Measurements from ENCODE around the gene NFASC.

Gene NFASC

GRCh38 chr1:205062319-205062718, 191.7 kb downstream of the NFASC start:
- Histone ChIP-seq H3K27me3 (ENCODE audit: control insufficient read depth, low read length) (no peaks in the 10 kb centered on the region), H3K9me3 (ENCODE audit: control insufficient read depth, insufficient read depth, low read length) (no peaks in the 10 kb centered on the region), H3K4me3 (ENCODE audit: low read length) (no peak overlapping the region), H3K79me2 (ENCODE audit: control insufficient read depth, low read length) (no peaks in the 10 kb centered on the region), H3K4me2 (ENCODE audit: low read length) (no peak overlapping the region), H3F3A (ENCODE audit: control insufficient read depth, insufficient read depth) (no peaks in the 10 kb centered on the region), H3K9me2 (replicated peaks; ENCODE audit: control insufficient read depth, low read length) (no peaks in the 10 kb centered on the region), H3K36me3 (ENCODE audit: control insufficient read depth, low read length) (no peaks in the 10 kb centered on the region), H4K20me1 (ENCODE audit: control insufficient read depth, insufficient read depth, low read depth, low read length) (no peaks in the 10 kb centered on the region), H3K27ac (ENCODE audit: low read depth, low read length) (no peak overlapping the region), H3K4me1 (ENCODE audit: control insufficient read depth, low read length) (no peaks in the 10 kb centered on the region)
- TF ChIP-seq CTCF (IDR thresholded peaks at IDR 0.05; ENCODE audit: low read depth, low read length, poor library complexity, severe bottlenecking): no peak
- no peak for TF ChIP-seq EZH2phosphoT487 (IDR thresholded peaks at IDR 0.05; ENCODE audit: borderline replicate concordance, low read length)

GRCh38 chr1:205062895-205063294, 192.2 kb downstream of the NFASC start:
- Histone ChIP-seq H3K9me2 (replicated peaks; ENCODE audit: control insufficient read depth, low read length) (no peaks in the 10 kb centered on the region), H3K9me3 (ENCODE audit: control insufficient read depth, insufficient read depth, low read length) (no peaks in the 10 kb centered on the region), H3K4me3 (ENCODE audit: low read length) (no peak overlapping the region), H4K20me1 (ENCODE audit: control insufficient read depth, insufficient read depth, low read depth, low read length) (no peaks in the 10 kb centered on the region), H3K27ac (ENCODE audit: low read depth, low read length) (no peak overlapping the region), H3K4me2 (ENCODE audit: low read length) (no peak overlapping the region), H3F3A (ENCODE audit: control insufficient read depth, insufficient read depth) (no peaks in the 10 kb centered on the region), H3K4me1 (ENCODE audit: control insufficient read depth, low read length) (no peaks in the 10 kb centered on the region), H3K27me3 (ENCODE audit: control insufficient read depth, low read length) (no peaks in the 10 kb centered on the region), H3K36me3 (ENCODE audit: control insufficient read depth, low read length) (no peaks in the 10 kb centered on the region), H3K79me2 (ENCODE audit: control insufficient read depth, low read length) (no peaks in the 10 kb centered on the region)
- TF ChIP-seq EZH2phosphoT487 (IDR thresholded peaks at IDR 0.05; ENCODE audit: borderline replicate concordance, low read length): no peak
- no peak for TF ChIP-seq CTCF (IDR thresholded peaks at IDR 0.05; ENCODE audit: low read depth, low read length, poor library complexity, severe bottlenecking)

GRCh38 chr1:205064301-205064700, 193.6 kb downstream of the NFASC start:
- H3F3A ChIP-seq (ENCODE audit: control insufficient read depth, insufficient read depth): no peaks in the 10 kb centered on the region
- no peaks in the 10 kb centered on the region for H3K27me3 ChIP-seq (ENCODE audit: control insufficient read depth, low read length)
- no peaks in the 10 kb centered on the region for H3K79me2 ChIP-seq (ENCODE audit: control insufficient read depth, low read length)
- TF ChIP-seq CTCF (IDR thresholded peaks at IDR 0.05; ENCODE audit: low read depth, low read length, poor library complexity, severe bottlenecking) (no peak), EZH2phosphoT487 (IDR thresholded peaks at IDR 0.05; ENCODE audit: borderline replicate concordance, low read length) (no peak)
- H3K4me1 ChIP-seq (ENCODE audit: control insufficient read depth, low read length): no peaks in the 10 kb centered on the region
- H3K4me2 ChIP-seq (ENCODE audit: low read length): no peak overlapping the region
- no peak overlapping the region for H3K4me3 ChIP-seq (ENCODE audit: low read length)
- H3K36me3 ChIP-seq (ENCODE audit: control insufficient read depth, low read length): no peaks in the 10 kb centered on the region
- H3K9me3 ChIP-seq (ENCODE audit: control insufficient read depth, insufficient read depth, low read length): no peaks in the 10 kb centered on the region
- no peaks in the 10 kb centered on the region for H4K20me1 ChIP-seq (ENCODE audit: control insufficient read depth, insufficient read depth, low read depth, low read length)
- no peaks in the 10 kb centered on the region for H3K9me2 ChIP-seq (replicated peaks; ENCODE audit: control insufficient read depth, low read length)
- H3K27ac ChIP-seq (ENCODE audit: low read depth, low read length): no peak overlapping the region
